Muscle layer of colon (tissue), 2 donors: Measurements from ENCODE around the gene DIP2C.
"Not testable (repeated sequence)": the region's sequence is repeated elsewhere in the genome, so short reads cannot be mapped to it uniquely, and the experiment has no call there.

Source experiments
- H3K27ac ChIP-seq: one replicate; pipeline ENCODE4 v1.7.0; 2013; ENCODE audit warnings: low read depth, mild to moderate bottlenecking, low read length, moderate library complexity
- H3K27me3 ChIP-seq, 2 donors: one replicate each; pipeline ENCODE4 v1.7.0; 2013; ENCODE audit warnings: low read length in 2 of 2, mild to moderate bottlenecking in 2 of 2; ENCODE audit not compliant: insufficient read depth in 2 of 2, control insufficient read depth in 1 of 2
- H3K36me3 ChIP-seq: one replicate; pipeline ENCODE4 v1.7.0; 2013; ENCODE audit warnings: mild to moderate bottlenecking, low read length; ENCODE audit not compliant: insufficient read depth
- H3K4me1 ChIP-seq: one replicate; pipeline ENCODE4 v1.7.0; 2013; ENCODE audit warnings: mild to moderate bottlenecking, low read length; ENCODE audit not compliant: insufficient read depth
- H3K4me3 ChIP-seq, 2 donors: one replicate each; pipeline ENCODE4 v1.7.0; 2013; ENCODE audit warnings: low read length in 2 of 2, low read depth in 1 of 2, mild to moderate bottlenecking in 1 of 2, moderate library complexity in 1 of 2
- H3K9ac ChIP-seq: one replicate; pipeline ENCODE4 v1.7.0; 2013; ENCODE audit warnings: low read length
- H3K9me3 ChIP-seq: one replicate; pipeline ENCODE4 v1.7.0; 2013; ENCODE audit warnings: mild to moderate bottlenecking, low read length
- donor health status: abdominal sarcoma.
- donor health status: Adenocarcinoma of cecum.

The DIP2C gene

DNA sequence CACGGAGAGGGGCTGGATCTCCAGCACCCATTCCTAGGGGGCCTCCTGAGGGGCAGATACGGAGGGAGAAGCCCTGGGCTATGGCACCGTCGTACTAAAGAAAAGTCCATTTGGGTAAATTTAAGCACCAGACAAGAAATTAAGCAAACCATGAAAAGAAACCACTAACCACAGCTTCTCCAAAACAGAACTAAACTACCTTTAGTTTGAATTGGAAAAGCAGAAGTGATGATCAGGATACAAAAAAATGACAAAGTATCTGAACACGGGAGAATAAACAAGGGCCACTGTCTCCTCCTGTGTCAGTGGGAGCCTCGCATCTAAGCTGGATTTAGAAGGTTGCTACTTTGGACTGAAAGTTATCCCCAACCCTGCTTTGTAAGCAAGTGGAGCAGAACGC is 69.1 kb downstream of the DIP2C start:
- H3K9ac ChIP-seq, result no peak overlapping the region
- no peak overlapping the region for H3K4me3 ChIP-seq
- no peaks in the 10 kb centered on the region for H3K36me3 ChIP-seq
- peaks cover 80% of the 10 kb centered on the region for H3K4me1 ChIP-seq
- no peak overlapping the region for H3K27ac ChIP-seq
- H3K9me3 ChIP-seq, result no peaks in the 10 kb centered on the region
- no peaks in the 10 kb centered on the region for H3K27me3 ChIP-seq

DNA sequence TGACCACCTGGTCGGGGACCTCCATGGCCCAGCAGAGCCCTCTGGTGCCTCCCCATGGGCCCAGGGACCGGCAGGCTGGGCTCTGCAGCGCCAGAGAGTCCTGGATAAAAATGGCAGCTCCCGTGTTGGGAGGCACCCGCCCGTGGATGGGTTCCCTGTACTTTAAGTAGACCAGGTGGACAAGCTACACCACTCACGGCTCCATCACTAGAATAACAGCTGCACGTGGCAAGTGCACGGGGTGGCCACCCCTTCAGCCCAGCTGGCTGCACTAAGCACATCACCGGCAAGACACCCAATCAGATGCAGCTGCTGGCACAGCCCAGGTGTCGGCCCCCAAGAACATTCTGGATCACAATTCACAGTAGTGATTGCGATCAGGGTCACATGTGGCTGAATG is 69.8 kb downstream of the DIP2C start:
- Histone ChIP-seq H3K4me3 (no peak overlapping the region), H3K27ac (no peak overlapping the region), H3K9ac (no peak overlapping the region), H3K9me3 (no peaks in the 10 kb centered on the region), H3K27me3 (no peaks in the 10 kb centered on the region), H3K36me3 (no peaks in the 10 kb centered on the region), H3K4me1 (peaks cover 80% of the 10 kb centered on the region)

DNA sequence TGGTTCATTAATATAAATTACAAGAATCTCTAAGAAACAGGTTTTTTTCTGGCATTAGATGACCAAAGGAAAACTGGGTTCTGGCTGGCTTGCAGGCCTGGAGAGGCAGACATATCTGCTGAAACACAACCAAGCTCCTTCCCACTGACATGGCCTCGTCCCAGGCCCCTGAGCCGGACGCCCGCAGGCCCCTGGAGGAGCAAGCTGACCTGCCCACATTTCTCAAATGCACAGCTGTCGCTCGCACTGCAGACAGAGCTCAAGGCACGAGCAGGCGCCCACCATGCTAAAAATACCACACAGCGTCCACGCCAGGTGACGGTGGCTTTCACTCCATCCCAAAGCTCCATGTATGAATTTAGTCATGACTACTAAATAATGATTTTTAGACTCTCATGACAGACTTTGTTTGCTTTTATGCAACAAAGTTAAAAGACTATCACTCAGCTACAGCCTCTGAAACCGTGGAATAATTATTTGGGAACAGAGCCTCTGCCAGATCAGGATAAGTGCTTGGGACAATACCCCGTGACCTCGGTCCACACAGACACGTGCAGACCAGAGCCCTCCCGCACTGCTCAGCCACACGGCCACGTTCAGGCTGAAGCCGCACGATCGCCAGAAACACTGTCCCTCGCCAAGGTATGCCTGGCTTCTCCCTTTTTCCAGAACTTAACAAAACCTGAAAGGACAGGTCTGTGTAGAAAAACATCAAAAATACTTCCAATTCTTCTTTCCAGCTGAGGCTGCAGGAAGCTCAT is 71.1 kb downstream of the DIP2C start:
- peaks cover 80% of the 10 kb centered on the region for H3K4me1 ChIP-seq
- H3K27ac ChIP-seq, result peak overlapping the region; percentile 49

GRCh38 chr10:617471-617870 is 72.0 kb downstream of the DIP2C start:
- Histone ChIP-seq H3K27me3 (no peaks in the 10 kb centered on the region), H3K9me3 (no peaks in the 10 kb centered on the region), H3K27ac (no peak overlapping the region), H3K4me1 (peaks cover 81% of the 10 kb centered on the region), H3K4me3 (no peak overlapping the region), H3K9ac (no peak overlapping the region), H3K36me3 (no peaks in the 10 kb centered on the region)

More for the DNA sequence above, 71.1 kb downstream of the DIP2C start:
- Histone ChIP-seq H3K27me3 (no peaks in the 10 kb centered on the region), H3K9me3 (no peaks in the 10 kb centered on the region), H3K9ac (no peak overlapping the region), H3K4me3 (no peak overlapping the region), H3K36me3 (no peaks in the 10 kb centered on the region)

- no peaks in the 10 kb centered on the region for H3K9me3 ChIP-seq
- H3K4me1 ChIP-seq, result peaks cover 76% of the 10 kb centered on the region
- H3K27me3 ChIP-seq, result no peaks in the 10 kb centered on the region
- H3K27ac ChIP-seq, result no peak overlapping the region
- H3K9ac ChIP-seq, result no peak overlapping the region
- no peaks in the 10 kb centered on the region for H3K36me3 ChIP-seq
- no peak overlapping the region for H3K4me3 ChIP-seq
Measured at GRCh38 chr10:615583-616152, 73.8 kb downstream of the DIP2C start.

- Histone ChIP-seq H3K9me3 (no peaks in the 10 kb centered on the region), H3K4me3 (peak overlapping the region in 1 of 2 donors; percentile 7), H3K4me1 (peaks cover 76% of the 10 kb centered on the region), H3K9ac (no peak overlapping the region), H3K27me3 (no peaks in the 10 kb centered on the region), H3K27ac (peak overlapping the region; percentile 47), H3K36me3 (no peaks in the 10 kb centered on the region)
Measured at GRCh38 chr10:614790-615582, 74.5 kb downstream of the DIP2C start.

- no peaks in the 10 kb centered on the region for H3K36me3 ChIP-seq
- no peaks in the 10 kb centered on the region for H3K9me3 ChIP-seq
- H3K9ac ChIP-seq, result no peak overlapping the region
- H3K27ac ChIP-seq, result peak overlapping the region; percentile 47
- H3K27me3 ChIP-seq, result no peaks in the 10 kb centered on the region
- peaks cover 82% of the 10 kb centered on the region for H3K4me1 ChIP-seq
- H3K4me3 ChIP-seq, result no peak overlapping the region
Measured at GRCh38 chr10:614139-614711, 75.2 kb downstream of the DIP2C start.

DNA sequence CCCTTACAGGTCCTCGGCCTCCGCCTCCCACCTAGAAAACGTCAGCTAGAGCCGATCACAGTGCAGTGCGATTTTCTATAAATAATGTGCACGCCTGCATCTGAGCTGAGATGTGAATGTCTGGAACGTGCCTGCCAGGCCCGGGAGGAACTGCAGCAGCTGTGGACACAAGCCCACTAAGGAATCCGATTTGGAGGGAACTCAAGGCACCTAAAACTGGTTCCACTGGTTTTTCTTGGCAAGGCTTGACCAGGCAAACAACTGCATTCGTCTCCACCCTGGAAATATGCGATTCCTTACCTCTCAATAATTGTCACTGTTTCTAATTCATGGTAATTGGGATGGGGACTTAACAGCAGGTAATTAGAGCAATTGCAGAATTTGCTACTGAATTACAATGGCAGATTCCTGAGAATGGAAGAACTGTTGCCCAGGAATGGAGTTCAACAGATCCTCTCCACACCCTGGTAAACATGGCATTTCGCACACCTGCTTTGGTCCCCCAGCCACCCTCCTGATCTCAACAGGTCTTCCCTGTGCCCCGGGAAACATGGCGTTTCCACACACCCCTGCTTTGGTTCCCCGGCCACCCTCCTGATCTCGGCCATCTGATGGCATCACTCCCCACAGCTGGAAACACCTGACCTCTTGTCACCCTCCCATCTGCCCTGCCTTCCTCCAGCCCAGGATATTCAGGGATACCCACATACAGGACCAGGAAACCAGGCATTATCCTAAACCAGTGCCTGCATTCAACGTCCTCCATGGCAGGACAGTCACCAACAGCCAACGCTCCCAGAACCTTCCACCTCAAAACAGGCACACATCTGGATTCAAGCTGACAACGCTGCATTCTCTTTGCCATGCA is 76.0 kb downstream of the DIP2C start:
- H3K4me3 ChIP-seq, result no peak overlapping the region
- peak overlapping the region; percentile 47 for H3K27ac ChIP-seq
- no peaks in the 10 kb centered on the region for H3K27me3 ChIP-seq
- no peaks in the 10 kb centered on the region for H3K9me3 ChIP-seq
- no peaks in the 10 kb centered on the region for H3K36me3 ChIP-seq
- H3K4me1 ChIP-seq, result peaks cover 81% of the 10 kb centered on the region
- H3K9ac ChIP-seq, result no peak overlapping the region

DNA sequence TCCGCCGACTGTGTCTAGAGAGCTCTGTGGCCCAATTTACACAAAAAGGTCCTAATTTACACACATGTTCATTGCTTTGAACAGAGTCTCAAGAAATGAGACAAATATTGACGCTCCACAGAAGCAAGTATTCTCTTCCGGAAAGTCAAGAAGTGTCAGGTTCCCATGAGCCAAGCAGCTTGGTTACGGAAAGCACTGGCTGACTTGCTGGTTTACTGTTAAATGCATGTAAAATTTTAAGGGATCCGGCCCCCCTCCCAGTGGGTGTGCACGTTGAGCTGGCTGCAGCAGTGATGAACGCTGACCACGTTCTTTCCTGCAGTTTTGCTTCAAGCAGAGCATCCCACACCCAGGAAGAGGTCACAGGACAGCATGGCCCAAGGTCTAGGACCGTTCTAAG is 76.8 kb downstream of the DIP2C start:
- no peak overlapping the region for H3K4me3 ChIP-seq
- H3K9ac ChIP-seq, result no peak overlapping the region
- peaks cover 75% of the 10 kb centered on the region for H3K4me1 ChIP-seq
- no peaks in the 10 kb centered on the region for H3K36me3 ChIP-seq
- H3K27ac ChIP-seq, result peak overlapping the region; percentile 47
- H3K27me3 ChIP-seq, result no peaks in the 10 kb centered on the region
- H3K9me3 ChIP-seq, result no peaks in the 10 kb centered on the region

DNA sequence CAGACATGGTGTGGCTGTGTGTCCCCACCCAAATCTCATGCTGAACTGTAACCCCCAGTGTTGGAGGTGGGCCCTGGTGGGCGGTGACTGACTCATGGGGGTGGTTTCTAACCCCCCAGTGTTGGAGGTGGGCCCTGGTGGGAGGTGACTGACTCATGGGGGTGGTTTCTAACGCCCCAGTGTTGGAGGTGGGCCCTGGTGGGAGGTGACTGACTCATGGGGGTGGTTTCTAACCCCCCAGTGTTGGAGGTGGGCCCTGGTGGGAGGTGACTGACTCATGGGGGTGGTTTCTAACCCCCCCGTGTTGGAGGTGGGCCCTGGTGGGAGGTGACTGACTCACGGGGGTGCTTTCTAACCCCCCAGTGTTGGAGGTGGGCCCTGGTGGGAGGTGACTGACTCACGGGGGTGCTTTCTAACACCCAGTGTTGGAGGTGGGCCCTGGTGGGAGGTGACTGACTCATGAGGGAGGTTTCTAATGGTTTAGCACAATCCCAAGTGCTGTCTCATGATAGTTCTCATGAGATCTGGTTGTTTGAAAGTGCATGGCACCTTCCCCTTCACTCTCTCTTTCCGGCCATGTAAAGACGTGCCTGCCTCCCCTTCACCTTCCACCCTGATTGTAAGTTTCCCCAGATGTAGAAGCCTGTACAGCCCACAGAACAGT is 78.7 kb downstream of the DIP2C start:
- H3K4me1 ChIP-seq, result peaks cover 78% of the 10 kb centered on the region
- not testable (repeated sequence) for H3K27ac ChIP-seq, H3K9ac ChIP-seq, H3K4me3 ChIP-seq, H3K9me3 ChIP-seq, H3K27me3 ChIP-seq, H3K36me3 ChIP-seq
